HepG2 (cell line): ENCODE results near the gene AQP6. TPM values are rescaled to one million over a fixed set of nuclear protein-coding genes. Genes with fewer than 3 reads are reported as not detected.

ENCODE experiments used
- ASH2L ChIP-seq: fragments of 300-600, 200-600 bp; sonication (generic); IDR thresholded peaks from 2 replicates; pipeline ENCODE4 v1.7.0; 2017; ENCODE audit warnings: low read depth, mild to moderate bottlenecking, moderate library complexity, mixed read lengths, low read length; ENCODE audit not compliant: insufficient read length
- CHD4 ChIP-seq: fragments of 200-600 bp; sonication (generic); IDR thresholded peaks from 2 replicates; pipeline ENCODE4 v1.7.0; 2017; ENCODE audit warnings: mild to moderate bottlenecking, low read length, borderline replicate concordance
- ELF3 ChIP-seq: IDR thresholded peaks from 2 replicates; pipeline ENCODE4 v1.6.1; 2016; ENCODE audit warnings: missing genetic modification reagents, missing compliant biosample characterization
- HDAC2 ChIP-seq: sonication (generic); formaldehyde crosslinking; IDR thresholded peaks from 2 replicates; pipeline ENCODE4 v1.4.0; 2020; ENCODE audit warnings: missing genetic modification reagents
- NONO ChIP-seq, 2 experiments: fragments of 450-650 bp in 1 of 2; sonication (generic) in 1 of 2; formaldehyde crosslinking in 1 of 2; IDR thresholded peaks in 1 of 2; conservative IDR thresholded peaks in 1 of 2; 2 replicates each; pipeline versions ENCODE4 v1.6.1 to v1.8.0; 2017 to 2022; ENCODE audit warnings: mild to moderate bottlenecking in 1 of 2, missing genetic modification reagents in 1 of 2, moderate library complexity in 1 of 2
- PRMT3 ChIP-seq: sonication (generic); formaldehyde crosslinking; IDR thresholded peaks from 2 replicates; pipeline ENCODE4 v1.8.1; 2022; ENCODE audit warnings: low read depth, mild to moderate bottlenecking, moderate library complexity, missing genetic modification reagents, borderline replicate concordance
- RFX1 ChIP-seq: fragments of 450-650 bp; IDR thresholded peaks from 2 replicates; pipeline ENCODE4 v1.6.1; 2017
- RXRA ChIP-seq: sonication (generic); formaldehyde crosslinking; IDR thresholded peaks from 2 replicates; pipeline ENCODE4 v1.5.1; 2020; ENCODE audit warnings: missing genetic modification reagents
- SALL2 ChIP-seq: sonication (generic); formaldehyde crosslinking; IDR thresholded peaks from 2 replicates; pipeline ENCODE4 v1.8.1; 2023; ENCODE audit warnings: mild to moderate bottlenecking, missing genetic modification reagents, inconsistent platforms
- TBX3 ChIP-seq: fragments of 450-650 bp; IDR thresholded peaks from 2 replicates; pipeline ENCODE4 v1.6.1; 2017; ENCODE audit warnings: antibody characterized with exemption, mild to moderate bottlenecking, inconsistent platforms, borderline replicate concordance
- U2AF1 ChIP-seq: fragments of 200-400 bp; formaldehyde crosslinking; optimal IDR thresholded peaks from 2 replicates; pipeline ENCODE3; 2017; ENCODE audit warnings: mild to moderate bottlenecking, low read depth, low read length
- ZNF121 ChIP-seq: sonication (generic); formaldehyde crosslinking; IDR thresholded peaks from 2 replicates; pipeline ENCODE4 v1.5.0; 2020; ENCODE audit warnings: mild to moderate bottlenecking, missing genetic modification reagents
- ZNF558 ChIP-seq: sonication (generic); formaldehyde crosslinking; IDR thresholded peaks from 2 replicates; pipeline ENCODE4 v1.9.0; 2022; ENCODE audit warnings: mild to moderate bottlenecking, missing genetic modification reagents, borderline replicate concordance
- ZNF660 ChIP-seq: sonication (generic); formaldehyde crosslinking; IDR thresholded peaks from 2 replicates; pipeline ENCODE4 v1.5.1; 2020; ENCODE audit warnings: mild to moderate bottlenecking, low read depth, missing genetic modification reagents, borderline replicate concordance
- ZNF782 ChIP-seq: sonication (generic); formaldehyde crosslinking; IDR thresholded peaks from 2 replicates; pipeline ENCODE4 v1.4.0; 2020; ENCODE audit warnings: missing genetic modification reagents, mild to moderate bottlenecking, borderline replicate concordance
- polyA plus RNA-seq, 8 experiments: library from polyadenylated mRNA; depleted of rRNA in 3 of 8; stranded (reverse) in 7 of 8; unstranded in 1 of 8; fragments of >200 nt; fragmentation: Illumina TruSeq in 4 of 8; extraction: Trizol in 4 of 8; gene quantifications; 2 replicates each; pipeline versions ENCODE4 v1.2.1 to v1.2.3, GENCODE V29; 2011 to 2016; ENCODE audit warnings: low read depth in 4 of 8, missing spikeins in 1 of 8, mixed read lengths in 1 of 8; ENCODE audit not compliant: insufficient read depth in 1 of 8
- total RNA-seq, 5 experiments: library from RNA; depleted of rRNA; stranded (reverse); fragments of >200 nt; fragmentation: Illumina TruSeq; extraction: Trizol; gene quantifications; 2 replicates each; pipeline ENCODE4 v1.2.3, GENCODE V29; 2016; ENCODE audit warnings: low read depth in 1 of 5
- TF ChIP-seq, protein P1 (sequence below): sonication (generic); formaldehyde crosslinking; IDR thresholded peaks from 2 replicates; pipeline ENCODE4 v1.5.0; 2020; ENCODE audit warnings: mild to moderate bottlenecking, missing genetic modification reagents
- TF ChIP-seq, protein P2 (sequence below): sonication (generic); formaldehyde crosslinking; IDR thresholded peaks from 2 replicates; pipeline ENCODE4 v1.4.0; 2020; ENCODE audit warnings: missing genetic modification reagents
- TF ChIP-seq, protein P3 (sequence below): sonication (generic); formaldehyde crosslinking; IDR thresholded peaks from 2 replicates; pipeline ENCODE4 v1.4.0; 2020; ENCODE audit warnings: low read depth, mild to moderate bottlenecking, missing genetic modification reagents
- TF ChIP-seq, protein P4 (sequence below): sonication (generic); formaldehyde crosslinking; IDR thresholded peaks from 2 replicates; pipeline ENCODE4 v1.5.0; 2020; ENCODE audit warnings: missing genetic modification reagents
- TF ChIP-seq, protein P5 (sequence below): sonication (generic); formaldehyde crosslinking; IDR thresholded peaks from 2 replicates; pipeline ENCODE4 v1.5.0; 2020; ENCODE audit warnings: missing genetic modification reagents

AQP6 gene
- total and polyA plus RNA-seq, 2 of the 13 experiments (the other 11 are each of a cell fraction or from before 2014, with no cell fraction given): 0.32 to 1.3 TPM

DNA sequence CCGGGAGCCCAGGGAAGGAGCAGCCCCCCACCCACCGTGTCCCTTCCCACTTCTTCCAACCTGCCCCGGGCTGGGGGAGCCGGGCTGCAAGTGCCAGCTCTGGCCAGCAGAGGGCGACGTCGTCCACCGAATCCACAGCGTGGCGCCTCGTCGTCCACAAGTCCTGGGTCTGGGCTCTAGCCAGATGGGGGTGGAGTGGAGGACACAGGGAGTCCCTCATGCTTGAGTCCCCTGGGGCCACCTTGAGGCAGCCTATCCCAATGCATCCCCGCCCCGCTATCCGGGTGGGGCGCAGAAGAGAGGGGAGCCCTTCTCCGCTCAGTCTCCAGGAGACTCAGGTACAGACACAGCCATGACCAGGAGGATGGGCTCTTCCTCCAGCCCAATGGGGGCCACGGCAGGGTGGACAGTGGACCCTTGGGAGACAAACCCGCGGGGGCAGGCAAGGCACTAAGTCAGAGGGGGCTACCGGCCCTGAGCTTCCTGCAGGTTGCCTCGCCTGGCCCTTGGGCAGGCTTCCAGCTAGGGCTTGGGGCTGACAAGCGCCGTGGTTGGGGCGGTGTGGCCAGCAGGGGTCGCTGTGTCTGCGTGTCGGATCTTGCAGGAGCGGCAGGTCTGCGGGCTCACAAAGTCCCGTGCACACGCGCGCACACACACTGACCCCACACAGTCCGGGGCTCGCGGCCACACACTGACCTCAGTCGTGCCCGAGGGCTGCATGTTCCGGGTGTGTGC lies 5.5 kb upstream of the AQP6 start (continued):
- TF ChIP-seq ASH2L (no peak), ELF3 (CRISPR knock-in tag) (no peak), HDAC2 (CRISPR knock-in tag) (0 out of 2 replicates have a peak, but pooled peaks have one; percentile 8), ZNF782 (CRISPR knock-in tag) (peak; percentile 30; the same call in 1 of the 2 replicates), RXRA (peak; percentile 65; the same call in 1 of the 2 replicates), ZNF660 (no peak), SALL2 (CRISPR knock-in tag) (peak; percentile 49; the same call in 1 of the 2 replicates), ZNF558 (CRISPR knock-in tag) (no peak), NONO (IDR thresholded peaks at IDR 0.05) (no peak), NONO (CRISPR knock-in tag; conservative IDR thresholded peaks at IDR 0.05) (peak; percentile 84), U2AF1 (no peak), CHD4 (0 out of 2 replicates have a peak, but pooled peaks have one; percentile 30), TBX3 (no peak), RFX1 (no peak), ZNF121 (CRISPR knock-in tag) (no peak), PRMT3 (CRISPR knock-in tag) (no peak)
- TF ChIP-seq, protein P1, sequence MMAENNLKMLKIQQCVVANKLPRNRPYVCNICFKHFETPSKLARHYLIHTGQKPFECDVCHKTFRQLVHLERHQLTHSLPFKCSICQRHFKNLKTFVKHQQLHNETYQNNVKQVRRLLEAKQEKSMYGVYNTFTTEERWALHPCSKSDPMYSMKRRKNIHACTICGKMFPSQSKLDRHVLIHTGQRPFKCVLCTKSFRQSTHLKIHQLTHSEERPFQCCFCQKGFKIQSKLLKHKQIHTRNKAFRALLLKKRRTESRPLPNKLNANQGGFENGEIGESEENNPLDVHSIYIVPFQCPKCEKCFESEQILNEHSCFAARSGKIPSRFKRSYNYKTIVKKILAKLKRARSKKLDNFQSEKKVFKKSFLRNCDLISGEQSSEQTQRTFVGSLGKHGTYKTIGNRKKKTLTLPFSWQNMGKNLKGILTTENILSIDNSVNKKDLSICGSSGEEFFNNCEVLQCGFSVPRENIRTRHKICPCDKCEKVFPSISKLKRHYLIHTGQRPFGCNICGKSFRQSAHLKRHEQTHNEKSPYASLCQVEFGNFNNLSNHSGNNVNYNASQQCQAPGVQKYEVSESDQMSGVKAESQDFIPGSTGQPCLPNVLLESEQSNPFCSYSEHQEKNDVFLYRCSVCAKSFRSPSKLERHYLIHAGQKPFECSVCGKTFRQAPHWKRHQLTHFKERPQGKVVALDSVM: peak; percentile 49; the same call in 1 of the 2 replicates
- TF ChIP-seq, protein P2, sequence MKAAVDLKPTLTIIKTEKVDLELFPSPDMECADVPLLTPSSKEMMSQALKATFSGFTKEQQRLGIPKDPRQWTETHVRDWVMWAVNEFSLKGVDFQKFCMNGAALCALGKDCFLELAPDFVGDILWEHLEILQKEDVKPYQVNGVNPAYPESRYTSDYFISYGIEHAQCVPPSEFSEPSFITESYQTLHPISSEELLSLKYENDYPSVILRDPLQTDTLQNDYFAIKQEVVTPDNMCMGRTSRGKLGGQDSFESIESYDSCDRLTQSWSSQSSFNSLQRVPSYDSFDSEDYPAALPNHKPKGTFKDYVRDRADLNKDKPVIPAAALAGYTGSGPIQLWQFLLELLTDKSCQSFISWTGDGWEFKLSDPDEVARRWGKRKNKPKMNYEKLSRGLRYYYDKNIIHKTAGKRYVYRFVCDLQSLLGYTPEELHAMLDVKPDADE (CRISPR knock-in tag): peak; percentile 76; the same call in 1 of the 2 replicates
- TF ChIP-seq, protein P3, sequence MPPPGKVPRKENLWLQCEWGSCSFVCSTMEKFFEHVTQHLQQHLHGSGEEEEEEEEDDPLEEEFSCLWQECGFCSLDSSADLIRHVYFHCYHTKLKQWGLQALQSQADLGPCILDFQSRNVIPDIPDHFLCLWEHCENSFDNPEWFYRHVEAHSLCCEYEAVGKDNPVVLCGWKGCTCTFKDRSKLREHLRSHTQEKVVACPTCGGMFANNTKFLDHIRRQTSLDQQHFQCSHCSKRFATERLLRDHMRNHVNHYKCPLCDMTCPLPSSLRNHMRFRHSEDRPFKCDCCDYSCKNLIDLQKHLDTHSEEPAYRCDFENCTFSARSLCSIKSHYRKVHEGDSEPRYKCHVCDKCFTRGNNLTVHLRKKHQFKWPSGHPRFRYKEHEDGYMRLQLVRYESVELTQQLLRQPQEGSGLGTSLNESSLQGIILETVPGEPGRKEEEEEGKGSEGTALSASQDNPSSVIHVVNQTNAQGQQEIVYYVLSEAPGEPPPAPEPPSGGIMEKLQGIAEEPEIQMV (CRISPR knock-in tag): no peak
- TF ChIP-seq, protein P4, sequence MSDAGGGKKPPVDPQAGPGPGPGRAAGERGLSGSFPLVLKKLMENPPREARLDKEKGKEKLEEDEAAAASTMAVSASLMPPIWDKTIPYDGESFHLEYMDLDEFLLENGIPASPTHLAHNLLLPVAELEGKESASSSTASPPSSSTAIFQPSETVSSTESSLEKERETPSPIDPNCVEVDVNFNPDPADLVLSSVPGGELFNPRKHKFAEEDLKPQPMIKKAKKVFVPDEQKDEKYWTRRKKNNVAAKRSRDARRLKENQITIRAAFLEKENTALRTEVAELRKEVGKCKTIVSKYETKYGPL (CRISPR knock-in tag): no peak
- TF ChIP-seq, protein P5, sequence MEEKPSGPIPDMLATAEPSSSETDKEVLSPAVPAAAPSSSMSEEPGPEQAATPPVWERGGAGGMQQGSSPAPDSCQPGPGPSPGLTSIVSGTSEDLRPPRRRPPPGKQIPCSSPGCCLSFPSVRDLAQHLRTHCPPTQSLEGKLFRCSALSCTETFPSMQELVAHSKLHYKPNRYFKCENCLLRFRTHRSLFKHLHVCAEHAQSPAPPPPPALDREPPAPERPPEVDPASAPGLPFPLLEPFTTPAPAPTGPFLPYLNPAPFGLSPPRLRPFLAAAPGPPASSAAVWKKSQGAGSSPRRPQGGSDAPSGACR (CRISPR knock-in tag): no peak; the same call in 1 of the 2 replicates
